Measurements from ENCODE around the gene B3GALNT2.
A peak's percentile ranks its signal among the peaks of the same experiment; 100 is the strongest.

Gene B3GALNT2

DNA sequence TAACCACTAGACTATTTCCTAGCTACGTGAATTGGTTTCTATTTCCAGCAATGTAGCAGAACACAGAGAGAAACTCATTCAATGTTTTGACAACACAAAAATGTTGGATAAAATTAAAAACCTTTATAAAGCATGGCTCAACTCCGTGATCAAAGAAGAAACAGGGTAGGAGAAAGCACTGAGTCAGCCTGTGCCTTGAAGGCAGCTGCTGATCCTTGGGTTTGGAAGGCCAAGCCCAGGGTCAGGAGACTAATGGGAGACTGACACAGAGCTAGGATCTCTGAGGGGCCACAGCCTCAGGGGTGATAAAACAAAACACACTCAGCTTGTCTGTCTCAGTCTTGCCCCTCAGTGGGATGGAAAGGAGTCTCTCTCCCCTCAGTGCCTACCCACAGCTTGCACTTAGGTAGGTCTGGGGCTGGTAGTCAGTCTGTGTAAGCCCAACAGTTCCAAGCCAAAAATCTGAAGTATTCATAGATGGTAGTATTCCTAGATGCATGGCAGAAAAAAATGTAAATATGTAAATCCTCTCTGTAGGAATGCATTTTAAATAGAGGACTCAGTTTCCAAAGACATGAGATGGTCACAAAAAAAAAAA is 53.3 kb downstream of the B3GALNT2 start:
- DNase-seq, result no peak

GRCh38 chr1:235450433-235450832 is 53.8 kb downstream of the B3GALNT2 start:
- DNase-seq, result no peak

DNA sequence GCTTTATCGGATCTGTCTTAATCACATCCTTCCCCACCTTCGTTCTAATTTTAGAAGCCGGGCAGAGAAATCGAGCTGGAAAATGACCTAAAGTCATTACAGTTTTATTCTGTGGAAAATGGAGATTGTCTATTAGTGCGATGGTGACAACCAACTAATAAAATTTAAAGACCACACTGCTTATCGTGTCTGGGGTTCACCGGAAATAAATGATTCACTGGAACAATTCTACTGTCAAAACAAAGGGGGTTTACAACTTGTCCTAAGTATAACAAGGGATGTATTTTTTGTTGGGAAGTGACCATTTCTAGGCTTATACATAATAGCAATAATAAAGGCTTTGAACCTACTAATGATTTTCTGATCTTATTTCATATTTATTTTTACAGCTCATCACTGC is 55.6 kb downstream of the B3GALNT2 start:
- DNase-seq, result no peak

DNA sequence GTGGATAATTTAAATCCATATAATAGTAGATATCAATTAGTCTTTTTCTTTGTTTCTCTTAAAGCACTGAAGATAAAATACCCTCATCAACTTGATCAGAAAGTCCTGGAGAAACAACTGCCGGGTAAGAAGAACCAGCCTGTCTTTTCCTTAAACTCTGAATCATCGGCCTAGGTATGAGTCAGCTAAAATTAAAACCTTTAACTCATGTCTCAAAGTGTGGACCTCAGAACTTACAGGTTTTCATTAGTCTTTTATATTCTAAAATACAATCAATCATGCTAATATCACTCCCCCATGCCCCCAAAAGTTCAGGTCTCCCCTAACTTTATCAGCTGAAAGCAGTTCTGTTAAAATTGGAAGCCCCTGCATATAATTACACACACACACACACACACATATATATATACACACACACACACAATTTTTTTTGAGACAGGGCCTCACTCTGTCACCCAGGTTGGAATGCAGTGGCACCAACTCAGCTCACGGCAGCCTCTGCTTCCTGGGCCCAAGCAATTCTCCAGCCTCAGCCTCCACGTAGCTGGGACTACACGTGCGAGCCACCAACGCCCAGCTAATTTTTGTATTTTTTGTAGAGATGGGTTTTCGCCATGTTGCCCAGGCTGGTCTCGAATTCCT is 61.3 kb downstream of the B3GALNT2 start:
- DNase-seq, result no peak

DNA sequence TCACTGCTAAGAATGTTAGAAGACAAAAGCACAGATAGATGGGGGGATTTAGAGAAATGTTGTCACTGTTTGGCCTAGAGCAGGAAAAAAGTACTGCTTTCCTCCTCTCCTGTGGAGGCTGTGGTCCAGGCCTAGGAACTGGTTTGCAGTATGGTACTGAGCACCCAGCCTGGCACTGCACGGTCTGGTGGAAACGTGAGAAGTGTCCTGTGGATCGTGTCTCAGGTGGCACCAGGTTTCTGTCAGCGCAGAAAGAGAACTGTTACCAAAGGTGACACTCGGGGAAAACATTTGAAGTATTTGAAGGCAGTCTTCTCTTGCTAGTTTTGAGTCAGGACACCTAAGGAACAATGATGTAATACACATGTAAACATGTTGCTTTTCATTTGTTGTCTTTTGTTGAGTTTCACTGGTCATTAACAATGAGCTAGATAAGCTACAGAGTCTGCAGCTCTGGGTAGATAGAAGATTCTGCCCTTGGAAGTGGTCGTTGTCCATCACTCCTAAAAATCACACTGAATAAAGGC is 63.0 kb downstream of the B3GALNT2 start:
- no peak for DNase-seq

- DNase-seq, result no peak
Observed at GRCh38 chr1:235434001-235434400, 70.3 kb downstream of the B3GALNT2 start.

DNA sequence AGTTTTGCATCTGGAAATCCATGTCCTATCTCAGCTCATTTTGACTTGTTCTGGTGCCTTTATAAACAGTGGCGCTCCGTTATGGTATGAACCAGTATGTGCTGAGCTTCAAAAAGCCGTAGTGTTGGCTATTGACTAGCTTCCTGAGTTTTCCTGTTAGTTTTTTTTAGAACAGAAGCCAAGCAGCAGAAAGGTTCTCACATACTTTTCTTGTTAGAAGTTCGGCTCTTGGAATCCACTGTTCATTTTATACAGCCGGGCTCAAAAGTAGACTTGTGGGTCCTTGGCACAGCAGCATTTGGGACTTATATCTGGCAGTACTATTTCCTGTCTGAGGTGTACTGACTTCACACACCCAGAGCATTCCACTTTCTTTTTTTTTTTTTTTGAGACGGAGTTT is 73.3 kb downstream of the B3GALNT2 start:
- DNase-seq, result no peak

DNA sequence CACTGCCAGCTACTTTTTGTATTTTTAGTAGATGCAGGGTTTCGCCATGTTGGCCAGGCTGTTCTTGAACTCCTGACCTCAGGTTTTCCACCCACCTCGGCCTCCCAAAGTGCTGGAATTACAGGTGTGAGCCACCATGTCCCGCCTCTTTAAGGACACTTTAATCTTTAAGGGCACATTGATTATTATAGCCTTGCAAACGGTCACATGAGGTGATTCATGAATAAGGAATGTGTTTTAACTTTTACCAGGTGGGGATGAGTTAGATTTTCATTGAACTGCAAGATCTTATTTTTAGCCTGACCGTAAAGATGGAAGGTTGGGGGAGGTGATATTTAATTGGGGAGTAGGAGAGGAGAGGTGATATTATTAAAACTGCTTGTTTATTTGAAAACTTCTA is 75.1 kb downstream of the B3GALNT2 start:
- DNase-seq, result no peak

GRCh38 chr1:235427447-235427846 is 76.8 kb downstream of the B3GALNT2 start:
- DNase-seq, result no peak

DNA sequence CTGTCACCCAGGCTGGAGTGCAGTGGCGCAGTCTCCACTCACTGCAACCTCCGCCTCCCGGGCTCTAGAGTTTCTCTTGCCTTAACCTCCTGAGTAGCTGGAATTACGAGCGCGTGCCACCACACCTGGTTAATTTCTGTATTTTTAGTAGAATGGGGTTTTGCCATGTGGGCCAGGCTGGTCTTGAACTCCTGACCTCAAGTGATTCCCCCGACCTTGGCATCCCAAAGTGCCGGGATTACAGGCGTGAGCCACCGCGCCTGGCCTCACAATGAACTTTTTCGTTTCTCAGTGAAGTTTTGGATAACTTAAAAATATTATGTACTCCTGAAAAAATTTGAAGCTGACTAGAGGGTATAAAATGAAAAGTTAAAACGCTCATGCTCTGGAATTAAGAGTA is 77.6 kb downstream of the B3GALNT2 start:
- DNase-seq, result no peak

GRCh38 chr1:235426143-235426542 is 78.1 kb downstream of the B3GALNT2 start:
- no peak for DNase-seq

- no peak for DNase-seq
Observed at GRCh38 chr1:235425357-235425756, 78.9 kb downstream of the B3GALNT2 start.

DNA sequence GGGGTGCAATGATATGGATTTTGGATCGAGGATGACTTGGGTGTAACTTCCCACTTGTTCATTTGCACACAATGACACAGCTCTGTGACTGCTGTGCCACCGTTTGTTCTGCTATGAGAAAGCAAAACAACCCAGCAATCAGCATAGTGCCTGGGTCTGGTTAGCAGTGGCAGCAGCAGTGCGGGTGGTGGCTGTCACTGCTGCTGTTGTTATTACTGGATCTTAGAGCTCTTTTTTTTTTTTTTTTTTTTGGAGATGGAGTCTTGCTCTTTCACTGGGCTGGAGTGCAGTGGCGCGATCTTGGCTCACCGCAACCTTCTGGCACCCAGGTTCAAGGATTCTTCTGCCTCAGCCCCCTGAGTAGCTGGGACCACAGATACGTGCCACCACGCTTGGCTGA is 80.2 kb downstream of the B3GALNT2 start:
- DNase-seq, result no peak

GRCh38 chr1:235423214-235423652 is 81.0 kb downstream of the B3GALNT2 start:
- DNase-seq, result peak; percentile 21

DNA sequence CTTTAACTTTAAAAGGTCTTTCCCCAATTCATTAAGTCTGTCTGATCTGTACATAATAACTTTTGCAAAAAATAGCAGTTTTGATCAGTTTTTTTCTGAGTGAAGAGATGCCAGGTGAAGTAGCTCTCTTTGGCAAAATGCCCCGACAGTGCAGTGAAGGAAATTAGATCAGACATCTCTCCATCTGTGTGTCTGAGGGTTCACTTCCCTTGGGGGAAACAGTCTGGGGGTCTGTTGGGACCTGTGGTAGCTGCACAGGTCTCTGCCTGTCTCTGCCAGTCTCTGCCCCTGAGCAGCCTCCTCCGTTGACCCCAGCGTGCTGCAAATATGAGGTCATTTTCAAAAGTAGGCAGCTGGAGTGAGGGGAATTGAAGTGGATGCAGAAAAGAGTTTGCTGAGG is 82.5 kb downstream of the B3GALNT2 start:
- no peak for DNase-seq

GRCh38 chr1:235417086-235417697 is 87.1 kb downstream of the B3GALNT2 start:
- DNase-seq, result peak; percentile 73

DNA sequence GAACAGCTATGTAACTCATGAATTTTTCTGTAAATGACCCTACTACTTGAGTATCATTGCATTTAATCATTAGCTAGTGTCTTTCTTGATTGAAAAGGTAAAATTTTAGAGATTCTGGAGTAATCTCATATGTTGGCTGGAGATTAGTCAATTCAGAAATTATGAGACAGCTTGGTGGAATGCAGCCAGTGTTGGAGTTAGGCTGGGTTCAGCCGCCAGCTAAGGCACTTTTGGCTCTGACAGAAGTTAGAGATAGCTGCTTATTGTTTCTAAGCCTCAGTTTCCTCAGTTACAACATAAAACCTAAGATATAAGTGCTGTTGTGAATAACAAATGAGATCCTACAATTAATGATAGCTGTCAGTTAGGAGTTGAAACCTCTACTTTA is 87.6 kb downstream of the B3GALNT2 start:
- no peak for DNase-seq

DNA sequence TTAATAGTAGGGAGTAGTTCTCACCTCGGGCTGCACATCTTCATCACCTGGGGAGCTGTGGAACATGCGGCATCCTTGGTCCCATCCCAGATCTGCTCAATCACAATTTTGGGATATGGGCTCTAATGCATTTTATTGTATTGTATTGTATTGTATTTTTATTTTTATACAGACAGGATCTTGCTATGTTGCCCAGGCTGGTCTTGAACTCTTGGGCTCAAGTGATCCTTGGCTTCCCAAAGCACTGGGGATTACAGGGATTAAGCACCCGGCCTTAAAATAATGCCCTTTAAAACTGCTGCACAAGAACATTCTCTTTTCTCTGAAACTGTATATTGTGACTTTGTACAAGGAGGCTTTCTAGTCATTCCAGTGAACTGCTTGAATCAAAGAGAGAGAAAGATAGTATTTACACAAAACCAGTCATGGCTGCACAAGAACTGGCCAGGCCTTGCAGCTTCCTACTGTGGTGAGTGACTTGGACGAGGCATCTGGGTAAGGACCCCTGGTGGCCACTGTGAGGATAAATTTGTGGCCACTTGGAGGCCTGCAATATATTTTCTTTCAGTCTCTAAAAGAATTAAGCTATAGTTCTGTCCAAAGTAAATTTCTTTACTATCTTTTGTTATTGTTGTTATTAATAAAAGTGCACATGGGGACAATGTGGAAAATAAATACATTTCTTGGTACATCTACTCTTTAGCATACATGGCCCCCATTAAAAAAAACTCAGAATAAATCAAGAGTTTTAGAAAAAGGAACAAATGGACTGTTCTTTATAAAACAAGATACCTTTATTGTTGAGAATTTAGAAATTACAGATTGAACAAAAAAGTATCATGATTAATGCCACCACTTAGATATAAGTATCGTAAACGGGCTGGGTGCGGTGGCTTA is 89.0 kb downstream of the B3GALNT2 start:
- peak; percentile 74 for DNase-seq

DNA sequence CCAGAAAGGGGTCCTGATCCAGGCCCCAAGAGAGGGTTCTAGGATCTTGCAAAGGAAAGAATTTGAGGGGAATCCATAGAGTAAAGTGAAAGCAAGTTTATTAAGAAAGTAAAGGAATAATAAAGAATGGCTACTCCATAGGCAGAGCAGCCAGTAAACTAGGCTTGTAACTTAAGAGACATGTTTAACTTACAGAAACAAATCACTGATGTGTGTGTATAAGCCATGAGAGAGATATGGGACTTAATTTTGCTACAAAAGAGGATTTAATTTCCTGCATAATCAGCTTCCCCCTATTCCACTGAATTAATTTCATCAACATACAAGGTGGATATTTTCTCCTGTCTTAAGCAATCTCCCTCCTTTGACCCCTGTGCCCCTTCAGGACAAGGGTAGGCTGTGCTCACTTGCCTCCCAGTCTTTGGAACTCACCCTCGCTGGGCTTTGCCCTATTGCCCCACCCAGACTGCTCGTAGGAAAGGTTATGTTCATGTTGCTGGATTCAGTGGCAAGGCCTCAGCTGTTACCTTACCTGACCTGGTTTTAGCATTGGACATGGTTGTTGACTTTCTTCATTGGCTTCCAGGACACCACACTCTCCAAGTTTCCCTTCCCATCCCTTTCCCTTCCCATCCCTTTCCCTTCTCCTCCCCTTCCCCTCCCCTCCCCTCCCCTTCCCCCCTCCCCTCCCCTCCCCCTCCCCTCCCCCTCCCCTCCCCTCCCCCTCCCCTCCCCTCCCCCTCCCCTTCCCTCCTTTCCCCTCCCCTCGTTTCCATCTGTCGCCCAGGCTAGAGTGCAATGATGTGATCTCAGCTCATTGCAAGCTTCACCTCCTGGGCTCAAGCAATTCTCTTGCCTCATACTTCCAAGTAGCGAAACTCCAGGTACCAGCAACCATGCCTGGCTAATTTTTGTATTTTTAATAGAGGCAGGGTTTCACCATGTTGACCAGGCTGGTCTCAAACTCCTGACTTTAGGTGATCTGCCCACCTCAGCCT is 92.5 kb downstream of the B3GALNT2 start:
- DNase-seq, result no peak

GRCh38 chr1:235410467-235410866 is 93.8 kb downstream of the B3GALNT2 start:
- no peak for DNase-seq

DNA sequence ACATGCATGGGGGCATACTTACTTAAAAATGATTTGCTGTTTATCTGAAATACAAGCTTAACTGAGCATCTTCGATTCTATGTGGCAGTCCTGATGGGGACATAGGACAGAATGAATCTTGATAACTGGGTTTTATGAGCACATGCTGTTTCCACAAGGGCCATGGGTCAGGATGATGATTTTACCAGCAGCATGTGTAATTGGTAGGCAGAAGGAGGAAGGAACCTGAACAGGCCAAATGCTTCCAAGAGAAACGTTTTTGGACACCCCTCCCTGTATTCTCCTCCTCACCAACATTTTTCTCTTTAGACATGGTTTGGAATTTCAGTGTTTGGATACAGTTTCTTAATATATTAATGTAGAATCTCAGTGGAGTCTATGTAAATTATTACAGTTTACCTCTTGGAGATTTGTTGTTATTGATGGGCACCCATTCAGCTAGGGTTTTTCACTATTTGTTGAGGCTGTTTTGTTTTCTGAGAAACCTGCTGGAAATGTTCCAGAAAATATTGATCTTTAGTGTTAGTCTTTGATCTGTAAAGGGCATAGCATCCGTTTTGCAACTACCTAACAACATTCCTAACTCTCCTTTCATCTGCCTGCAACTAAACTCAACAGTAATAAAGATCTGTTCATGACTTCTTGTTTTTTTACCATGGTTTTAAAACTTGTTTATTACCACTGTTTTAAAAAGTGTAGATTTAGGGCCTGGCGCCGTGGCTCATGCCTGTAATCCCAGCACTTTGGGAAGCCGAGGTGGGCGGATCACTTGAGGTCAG is 95.0 kb downstream of the B3GALNT2 start:
- no peak for DNase-seq
